Activated CD4-positive, alpha-beta memory T cell treated with anti-CD3 and anti-CD28 coated beads, Interleukin-2, amount 10 ng/mL, durations not matched to agents 7 days and 5 days (primary cell): ENCODE results near the gene ABHD11. TPM values are rescaled to one million over a fixed set of nuclear protein-coding genes. Genes with fewer than 3 reads are reported as not detected.
"Not testable (repeated sequence)": the region's sequence is repeated elsewhere in the genome, so short reads cannot be mapped to it uniquely, and the experiment has no call there.

Experiments used
- CTCF ChIA-PET: fragments of 350-600 bp; sonication (Branson Sonifier 250); formaldehyde crosslinking; loops from one replicate; lab custom pipeline; 2021; ENCODE audit warnings: antibody characterized with exemption, inconsistent platforms; lab: Charles Lee
- POLR2A ChIA-PET: fragments of 350-600 bp; sonication (Branson Sonifier 250); formaldehyde crosslinking; loops from one replicate; lab custom pipeline; 2021; ENCODE audit warnings: antibody characterized with exemption; lab: Charles Lee
- DNase-seq: peaks from one replicate; pipeline ENCODE4 v3.0.0-alpha.2; 2020
- H3K27ac Mint-ChIP-seq: one replicate; pipeline ENCODE4 v1.8.0; 2021; ENCODE audit warnings: mild to moderate bottlenecking, mixed read lengths
- H3K27me3 Mint-ChIP-seq: one replicate; pipeline ENCODE4 v1.8.0; 2021; ENCODE audit warnings: mixed read lengths
- H3K36me3 Mint-ChIP-seq: one replicate; pipeline ENCODE4 v1.8.0; 2021; ENCODE audit warnings: low read depth, mixed read lengths
- H3K4me1 Mint-ChIP-seq: one replicate; pipeline ENCODE4 v1.8.0; 2021; ENCODE audit warnings: mixed read lengths
- H3K4me3 Mint-ChIP-seq: one replicate; pipeline ENCODE4 v1.8.0; 2021; ENCODE audit warnings: mild to moderate bottlenecking, mixed read lengths
- H3K9me3 Mint-ChIP-seq: one replicate; pipeline ENCODE4 v1.8.0; 2021; ENCODE audit warnings: mixed read lengths
- total RNA-seq, 2 experiments: library from RNA; stranded (reverse); gene quantifications; one replicate each; pipeline ENCODE4 v1.2.3, GENCODE V29; 2021

The ABHD11 gene
- total RNA-seq, 2 experiments from 2014 or later = 12.3 to 13.7 TPM

DNA sequence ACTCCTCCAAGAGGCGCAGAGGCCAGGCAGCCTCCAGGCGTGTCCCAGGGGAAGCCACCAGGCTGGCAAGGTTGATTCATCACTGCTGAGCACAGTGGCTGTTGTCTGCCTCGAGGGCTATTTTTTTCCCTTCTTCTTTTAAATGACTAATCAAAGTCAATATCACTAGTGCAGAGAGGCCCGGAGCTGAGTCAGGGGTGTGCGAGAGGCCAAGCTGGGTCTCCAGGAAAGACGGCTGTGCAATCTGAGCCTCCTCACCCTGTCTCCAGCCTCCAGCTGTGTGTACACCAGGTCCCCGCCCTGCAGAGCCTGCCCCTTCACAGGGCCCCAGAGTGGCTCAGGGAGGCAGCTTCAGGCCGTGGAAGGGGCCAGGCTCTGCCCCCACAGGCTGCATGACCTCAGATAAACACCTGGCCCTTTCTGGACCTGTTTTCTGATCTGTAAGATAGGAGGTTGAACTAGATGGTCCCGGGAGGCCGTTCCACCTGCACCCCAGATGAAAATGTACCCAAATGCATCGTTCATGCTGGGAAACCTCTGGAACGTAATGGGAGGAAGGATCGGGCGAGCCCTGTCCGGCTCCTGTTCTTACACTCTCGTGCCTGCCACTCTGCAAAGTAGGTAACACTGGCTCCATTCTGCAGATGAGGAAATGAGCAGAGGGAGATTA lies 22.8 kb downstream of the ABHD11 start:
- ChIA-PET POLR2A (interaction anchor here (0.6 to 1.1 kb wide), 3 partner anchors 10 to 257 kb away, joined by 3 read pairs; no protein-coding TSS in a partner anchor), CTCF (interaction anchor here (0.8 to 1.2 kb wide), 3 partner anchors 10 to 109 kb away, joined by 3 to 5 read pairs (median 4); no protein-coding TSS in a partner anchor)
- DNase-seq = peak; percentile 52
- Mint-ChIP-seq H3K4me3 (no peak overlapping the region), H3K9me3 (no peaks in the 10 kb centered on the region), H3K27ac (no peak overlapping the region), H3K27me3 (peaks cover 7% of the 10 kb centered on the region), H3K36me3 (peaks cover 13% of the 10 kb centered on the region), H3K4me1 (peaks cover 45% of the 10 kb centered on the region)

DNA sequence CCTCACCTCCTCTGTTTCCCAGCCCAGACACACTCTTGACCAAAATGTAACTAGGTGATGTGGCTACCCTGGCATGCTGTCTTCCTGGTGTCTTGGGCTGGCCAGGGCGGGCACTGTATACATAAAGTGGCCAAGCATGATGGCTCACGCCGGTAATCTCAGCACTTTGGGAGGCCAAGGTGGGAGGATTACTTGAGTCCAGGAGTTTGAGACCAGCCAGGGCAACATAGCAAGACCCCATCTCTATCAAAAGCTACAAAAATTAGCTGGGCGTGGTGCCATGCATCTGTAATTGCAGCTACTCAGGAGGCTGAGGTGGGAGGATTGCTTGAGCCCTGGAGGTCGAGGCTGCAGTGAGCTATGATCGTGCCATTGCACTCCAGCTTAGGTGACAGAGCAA lies 25.3 kb downstream of the ABHD11 start:
- H3K27ac Mint-ChIP-seq, DNase-seq, POLR2A ChIA-PET, H3K27me3 Mint-ChIP-seq, H3K9me3 Mint-ChIP-seq, H3K4me3 Mint-ChIP-seq: not testable (repeated sequence)
- CTCF ChIA-PET = interaction anchor here (0.6 to 2.3 kb wide), 3 partner anchors 12 to 106 kb away, joined by 3 to 7 read pairs (median 3); no protein-coding TSS in a partner anchor
- peaks cover 39% of the 10 kb centered on the region for H3K4me1 Mint-ChIP-seq
- H3K36me3 Mint-ChIP-seq = peaks cover 13% of the 10 kb centered on the region

DNA sequence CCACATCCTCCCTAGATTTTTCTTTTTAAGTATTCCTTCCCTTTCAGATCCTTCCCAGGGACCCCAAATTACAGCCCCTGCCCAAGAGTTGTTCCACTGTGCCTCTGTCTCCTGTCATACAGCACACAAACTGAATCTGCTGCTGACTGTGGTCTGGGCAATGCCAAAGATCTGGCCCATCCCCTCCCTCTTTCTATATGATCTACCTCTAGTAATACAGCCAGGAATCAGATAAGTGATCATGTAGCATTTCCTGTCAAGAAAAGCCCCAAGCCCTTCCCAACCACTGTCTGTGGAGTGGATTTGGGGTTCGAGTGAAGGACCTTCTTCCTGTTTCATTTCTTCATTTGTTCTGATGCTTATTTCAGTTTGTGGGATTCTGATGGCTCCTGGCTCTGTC lies 25.8 kb downstream of the ABHD11 start:
- Mint-ChIP-seq H3K27ac (no peak overlapping the region), H3K4me3 (no peak overlapping the region), H3K36me3 (peaks cover 13% of the 10 kb centered on the region), H3K27me3 (peaks cover 2% of the 10 kb centered on the region), H3K9me3 (no peaks in the 10 kb centered on the region), H3K4me1 (peaks cover 34% of the 10 kb centered on the region)
- CTCF ChIA-PET = interaction anchor here (2.3 kb wide), 1 partner anchor 106 kb away, joined by 7 read pairs; no protein-coding TSS in a partner anchor
- POLR2A ChIA-PET = interaction anchor here (2.4 kb wide), 1 partner anchor 15 kb away, joined by 7 read pairs; no protein-coding TSS in a partner anchor
- DNase-seq = no peak

DNA sequence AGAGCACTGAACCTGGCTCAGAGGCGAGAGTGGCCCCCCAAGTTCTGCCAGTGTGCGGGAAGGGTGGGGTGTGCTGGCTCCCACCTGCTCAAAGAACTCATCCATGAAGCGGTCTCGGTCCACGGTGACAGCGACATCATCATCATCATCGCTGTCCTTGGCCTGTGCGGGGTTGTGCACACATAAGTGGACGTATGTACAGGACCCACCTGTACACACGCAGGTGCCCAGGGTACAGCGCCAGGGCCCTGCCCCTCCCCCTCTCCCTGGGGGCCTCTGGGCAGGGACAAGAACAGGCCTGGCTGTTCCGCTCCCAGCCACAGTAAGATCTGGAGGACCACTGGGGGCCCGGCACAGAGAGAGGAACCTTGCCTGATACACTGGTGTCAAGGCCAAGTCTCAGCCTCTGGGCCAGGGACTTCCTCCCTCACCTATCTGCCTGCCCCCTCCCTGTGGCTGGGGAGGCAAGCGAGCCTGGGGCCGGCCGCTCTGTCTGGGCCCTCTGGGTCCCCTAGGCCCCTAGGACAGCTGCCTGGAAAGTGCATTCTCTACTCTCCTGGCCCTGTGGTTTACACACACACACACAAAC lies 29.5 kb downstream of the ABHD11 start:
- H3K36me3 Mint-ChIP-seq = peaks cover 5% of the 10 kb centered on the region
- no peak for DNase-seq
- H3K9me3 Mint-ChIP-seq = no peaks in the 10 kb centered on the region
- ChIA-PET POLR2A (no interaction called here), CTCF (no interaction called here)
- H3K4me3 Mint-ChIP-seq = no peak overlapping the region
- no peaks in the 10 kb centered on the region for H3K27me3 Mint-ChIP-seq
- no peak overlapping the region for H3K27ac Mint-ChIP-seq
- H3K4me1 Mint-ChIP-seq = peaks cover 24% of the 10 kb centered on the region

DNA sequence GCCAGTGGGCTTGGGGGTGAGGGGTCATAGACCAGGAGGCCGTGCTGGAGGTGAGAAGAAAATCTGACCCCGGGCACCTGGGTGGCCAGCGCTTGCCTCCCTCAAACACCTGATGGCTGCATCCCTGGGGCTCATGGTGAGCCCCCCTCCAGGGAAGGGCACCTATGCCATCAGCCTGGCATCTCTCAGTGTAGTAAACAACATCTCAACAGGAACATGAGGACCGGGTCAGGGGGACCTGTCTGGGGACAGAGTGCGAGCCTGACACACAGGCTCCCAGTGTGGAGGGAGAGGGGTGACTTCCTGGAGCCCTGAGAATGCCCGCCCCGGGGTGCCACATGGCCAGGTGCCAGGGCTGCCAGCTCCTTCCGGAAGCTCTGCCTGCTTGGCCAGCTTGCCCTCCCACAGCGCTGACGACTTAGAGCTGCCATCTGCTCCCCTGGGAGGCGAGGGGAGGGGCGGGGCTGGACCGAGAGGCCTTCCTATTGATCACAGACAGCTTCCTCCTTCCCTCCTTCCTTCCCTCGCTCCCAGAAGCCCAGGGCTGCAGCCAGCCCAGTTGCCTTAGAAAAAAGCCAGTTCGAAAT lies 31.5 kb downstream of the ABHD11 start:
- peaks cover 7% of the 10 kb centered on the region for H3K36me3 Mint-ChIP-seq
- POLR2A ChIA-PET = interaction anchor here (1.2 to 2.4 kb wide), 2 partner anchors 9 to 10 kb away, joined by 3 to 7 read pairs; no protein-coding TSS in a partner anchor
- H3K9me3 Mint-ChIP-seq = no peaks in the 10 kb centered on the region
- H3K27me3 Mint-ChIP-seq = no peaks in the 10 kb centered on the region
- CTCF ChIA-PET = interaction anchor here (1.1 kb wide), 1 partner anchor 78 kb away, joined by 3 read pairs; no protein-coding TSS in a partner anchor
- H3K4me1 Mint-ChIP-seq = peaks cover 12% of the 10 kb centered on the region
- H3K27ac Mint-ChIP-seq = no peak overlapping the region
- DNase-seq = no peak
- H3K4me3 Mint-ChIP-seq = no peak overlapping the region

DNA sequence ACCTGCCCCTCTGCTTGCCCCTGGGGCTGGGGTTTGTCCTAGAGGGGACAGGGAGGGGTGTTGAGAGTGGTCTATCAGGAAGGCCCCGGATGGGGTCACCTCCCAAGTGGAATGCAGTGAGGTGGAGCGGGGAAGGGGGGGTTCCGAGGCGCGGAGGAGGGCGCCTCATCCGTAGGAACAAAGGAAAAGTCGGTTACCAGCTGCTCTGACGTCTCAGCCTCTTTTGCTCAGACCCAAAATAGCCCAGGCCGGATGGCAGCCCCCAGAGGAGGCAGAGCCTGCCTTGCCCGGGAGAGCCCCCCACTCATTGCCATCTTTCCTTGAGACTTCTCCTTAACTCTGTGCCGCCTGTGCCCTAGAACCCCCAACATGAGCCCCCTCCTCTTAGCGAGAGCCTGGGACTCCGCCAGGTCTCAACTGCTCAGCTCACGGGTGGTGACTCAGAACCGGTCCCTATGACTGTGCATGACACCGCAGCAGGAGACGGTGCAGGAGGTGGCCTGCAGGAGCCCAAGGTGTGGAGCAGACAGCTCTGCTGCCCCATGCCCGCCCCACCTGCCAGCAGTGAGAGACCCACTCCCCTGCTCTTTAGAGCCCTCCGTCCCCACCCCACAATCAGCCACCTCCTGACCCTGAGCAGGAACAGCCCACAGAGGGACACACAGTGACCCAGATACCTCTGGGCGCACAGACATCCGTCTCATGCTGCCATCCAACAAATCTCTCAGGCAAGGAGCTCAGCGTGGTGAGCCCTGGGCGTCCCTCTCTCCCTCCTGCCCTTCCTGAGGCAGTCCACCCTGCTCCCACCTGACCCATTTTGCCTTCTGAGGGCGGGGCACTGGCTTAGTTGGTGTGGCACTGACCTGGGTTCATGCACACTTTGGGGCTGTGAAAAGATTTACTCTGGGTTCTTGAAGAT lies 32.2 kb downstream of the ABHD11 start:
- H3K4me1 Mint-ChIP-seq = peaks cover 12% of the 10 kb centered on the region
- ChIA-PET POLR2A (interaction anchor here (1.1 to 2.4 kb wide), 4 partner anchors 9 to 23 kb away, joined by 3 to 7 read pairs (median 3); partner anchors contain the start of genes BUD23 and DNAJC30), CTCF (interaction anchor here (0.8 to 1.1 kb wide), 2 partner anchors 77 to 99 kb away, joined by 3 read pairs; no protein-coding TSS in a partner anchor)
- no peak overlapping the region for H3K27ac Mint-ChIP-seq
- peaks cover 15% of the 10 kb centered on the region for H3K36me3 Mint-ChIP-seq
- no peaks in the 10 kb centered on the region for H3K27me3 Mint-ChIP-seq
- H3K9me3 Mint-ChIP-seq = no peaks in the 10 kb centered on the region
- no peak for DNase-seq
- H3K4me3 Mint-ChIP-seq = no peak overlapping the region

DNA sequence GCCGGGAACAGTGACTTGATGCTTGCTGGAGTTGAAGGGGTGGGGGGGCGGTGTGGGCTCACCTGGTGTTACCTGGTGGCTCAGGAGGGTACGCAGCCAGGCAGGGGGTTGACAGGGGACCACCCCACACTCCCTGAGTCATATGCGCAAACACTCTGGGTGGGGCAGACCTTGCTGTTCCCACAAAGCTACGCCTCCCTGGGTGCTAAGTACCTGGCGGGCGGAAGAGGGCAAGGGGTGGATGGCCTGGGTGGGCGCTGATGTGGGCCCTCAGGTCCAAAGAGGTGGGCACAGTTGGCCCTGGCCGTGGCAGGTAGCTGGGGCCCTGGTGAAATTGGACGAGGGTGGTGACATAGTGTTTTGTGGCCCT lies 33.1 kb downstream of the ABHD11 start:
- CTCF ChIA-PET = interaction anchor here (0.8 to 1.2 kb wide), 2 partner anchors 29 to 98 kb away, joined by 3 read pairs; no protein-coding TSS in a partner anchor

DNA sequence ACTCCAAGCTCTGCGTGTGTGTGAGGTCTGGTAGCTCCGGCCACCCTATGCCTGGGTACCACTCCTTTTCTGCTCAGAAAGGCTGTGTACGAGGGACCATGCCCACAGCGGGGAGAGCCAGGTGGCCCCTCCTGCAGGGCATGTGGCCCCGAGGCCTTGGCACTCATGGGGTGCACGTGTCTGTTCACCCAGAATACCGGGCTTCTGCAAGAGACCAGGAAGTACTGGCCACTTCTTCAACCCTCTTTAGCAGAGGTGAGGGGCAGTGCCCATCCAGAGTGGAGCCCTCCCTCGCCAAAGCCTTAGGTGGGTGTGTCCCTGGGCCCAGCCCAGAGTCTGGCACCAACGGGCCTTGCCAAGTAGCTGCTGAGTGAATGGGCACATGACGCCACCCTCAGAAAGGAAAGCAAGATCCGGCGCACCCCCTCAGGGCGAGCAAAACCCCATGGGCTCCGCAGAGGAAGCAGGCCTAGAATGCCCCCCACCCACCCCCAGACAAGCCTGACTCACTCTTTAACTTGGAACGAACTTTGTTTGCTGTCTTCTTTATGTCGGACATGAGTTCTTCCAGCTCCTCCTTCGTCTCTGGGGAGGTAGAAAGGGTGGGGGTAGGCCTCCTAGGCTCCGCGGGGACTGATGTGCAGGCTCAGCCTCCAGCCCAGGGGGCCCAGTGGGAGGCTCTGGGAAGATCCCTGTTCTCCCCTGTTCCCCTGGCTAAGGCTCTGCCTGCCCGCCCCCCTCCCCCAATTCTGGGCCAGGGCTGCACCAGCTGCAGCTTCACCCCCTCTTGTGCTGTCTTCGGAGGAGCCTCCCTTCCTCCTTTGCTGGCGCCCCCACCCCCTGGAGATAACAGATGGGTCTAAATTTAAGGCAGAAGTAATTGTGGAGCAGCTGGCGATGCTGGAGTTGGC lies 33.7 kb downstream of the ABHD11 start:
- peaks cover 15% of the 10 kb centered on the region for H3K36me3 Mint-ChIP-seq
- H3K4me3 Mint-ChIP-seq = no peak overlapping the region
- H3K4me1 Mint-ChIP-seq = peaks cover 12% of the 10 kb centered on the region
- no peak overlapping the region for H3K27ac Mint-ChIP-seq
- H3K27me3 Mint-ChIP-seq = no peaks in the 10 kb centered on the region
- ChIA-PET POLR2A (interaction anchor here (1.0 to 2.4 kb wide), 5 partner anchors 8 to 21 kb away, joined by 3 to 7 read pairs (median 3); partner anchors contain the start of genes BUD23 and DNAJC30), CTCF (interaction anchor here (1.2 kb wide), 1 partner anchor 29 kb away, joined by 3 read pairs; no protein-coding TSS in a partner anchor)
- DNase-seq = no peak
- H3K9me3 Mint-ChIP-seq = no peaks in the 10 kb centered on the region

More for the DNA sequence above, 33.1 kb downstream of the ABHD11 start:
- Mint-ChIP-seq H3K27me3 (no peaks in the 10 kb centered on the region), H3K36me3 (peaks cover 15% of the 10 kb centered on the region), H3K9me3 (no peaks in the 10 kb centered on the region), H3K27ac (no peak overlapping the region), H3K4me3 (no peak overlapping the region), H3K4me1 (peaks cover 12% of the 10 kb centered on the region)
- DNase-seq = no peak
- POLR2A ChIA-PET = interaction anchor here (1.0 to 2.4 kb wide), 5 partner anchors 9 to 22 kb away, joined by 3 to 7 read pairs (median 3); partner anchors contain the start of genes BUD23 and DNAJC30

DNA sequence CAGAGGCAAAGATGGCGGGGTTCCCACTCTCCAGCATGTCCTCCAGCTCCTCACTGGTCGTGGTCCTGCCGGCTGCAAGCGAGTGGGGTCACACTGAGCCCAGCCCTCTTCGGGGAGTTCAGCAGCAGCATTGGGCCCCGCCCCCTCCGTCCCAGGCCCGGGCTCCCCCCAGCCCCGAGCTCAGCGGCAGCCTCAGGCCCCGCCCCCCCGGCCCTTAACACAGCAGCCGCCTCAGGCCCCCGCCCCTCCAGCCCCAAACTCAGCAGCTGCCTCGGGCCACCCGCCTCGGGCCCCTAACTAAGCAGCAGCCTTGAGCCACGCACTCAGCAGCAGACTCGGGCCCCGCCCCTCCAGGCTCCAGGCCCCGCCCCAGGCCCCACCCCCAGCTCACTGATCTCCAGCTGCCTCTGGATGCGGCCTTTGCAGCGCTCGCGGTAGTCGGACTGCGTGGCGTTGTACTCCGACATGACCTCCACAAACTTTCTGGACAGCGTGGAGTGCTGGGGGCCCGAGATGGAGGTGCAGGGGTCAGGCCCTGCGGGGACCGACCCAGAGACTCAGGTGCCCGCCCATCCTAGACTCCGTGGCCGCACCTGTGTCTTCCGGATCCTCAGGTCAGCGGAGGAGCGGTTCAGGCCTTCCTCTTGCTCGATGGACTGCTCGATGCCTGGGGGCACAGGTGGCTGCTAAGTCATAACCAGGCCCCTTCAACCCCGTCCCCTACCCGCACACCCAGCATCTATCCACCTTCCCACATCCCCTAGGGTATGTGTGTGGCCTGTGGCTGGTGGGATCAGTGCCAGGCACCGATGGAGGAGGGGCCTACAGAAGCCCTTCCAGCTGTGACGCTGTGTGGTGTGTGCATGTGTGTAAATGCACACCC lies 34.6 kb downstream of the ABHD11 start:
- ChIA-PET CTCF (no interaction called here), POLR2A (interaction anchor here (1.1 kb wide), 1 partner anchor 21 kb away, joined by 3 read pairs; the partner anchor contains the start of genes BUD23 and DNAJC30)
- no peak overlapping the region for H3K27ac Mint-ChIP-seq
- H3K36me3 Mint-ChIP-seq = peaks cover 19% of the 10 kb centered on the region
- H3K4me3 Mint-ChIP-seq = no peak overlapping the region
- DNase-seq = no peak
- no peaks in the 10 kb centered on the region for H3K9me3 Mint-ChIP-seq
- peaks cover 12% of the 10 kb centered on the region for H3K4me1 Mint-ChIP-seq
- H3K27me3 Mint-ChIP-seq = no peaks in the 10 kb centered on the region

DNA sequence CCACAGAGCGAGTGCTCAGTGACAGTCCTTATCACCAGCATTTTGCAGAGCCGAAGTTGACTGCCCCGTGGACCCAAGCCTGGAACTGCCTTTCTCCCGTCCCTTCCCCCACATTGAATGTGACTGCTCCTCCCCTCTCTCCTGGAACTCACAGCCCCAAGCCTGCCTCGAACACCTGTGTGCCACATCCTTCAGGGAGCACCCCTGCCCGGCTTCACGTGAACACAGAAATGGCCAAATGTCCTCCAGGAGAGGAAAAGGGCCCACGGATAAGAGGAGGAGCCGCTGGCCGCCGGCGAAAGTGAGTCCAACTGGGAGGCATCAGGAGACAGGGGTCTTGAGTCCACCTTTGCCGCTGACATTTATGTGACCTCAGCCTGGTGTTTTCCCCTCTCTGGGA lies 35.4 kb downstream of the ABHD11 start:
- Mint-ChIP-seq H3K9me3 (no peaks in the 10 kb centered on the region), H3K4me1 (peaks cover 12% of the 10 kb centered on the region), H3K36me3 (peaks cover 27% of the 10 kb centered on the region), H3K27me3 (no peaks in the 10 kb centered on the region), H3K27ac (no peak overlapping the region), H3K4me3 (no peak overlapping the region)
- ChIA-PET CTCF (no interaction called here), POLR2A (interaction anchor here (0.7 to 1.8 kb wide), 4 partner anchors 12 to 97 kb away, joined by 3 to 8 read pairs (median 3); partner anchors contain the start of genes BUD23 and DNAJC30)
- DNase-seq = no peak
